Activated CD8-positive, alpha-beta memory T cell treated with anti-CD3 and anti-CD28 coated beads, Interleukin-2, amount 50 U/mL, for 24 hours (primary cell): ENCODE data around the gene INSR.
"Not testable (repeated sequence)": the region's sequence is repeated elsewhere in the genome, so short reads cannot be mapped to it uniquely, and the experiment has no call there.

Experiments used
- DNase-seq: peaks from one replicate; pipeline ENCODE4 v3.0.0-alpha.2; 2020; ENCODE audit errors: extremely low read depth

INSR gene

GRCh38 chr19:7098701-7099596 lies 195.3 kb downstream of the INSR start:
- DNase-seq: peak; percentile 65

- DNase-seq: no peak
These were observed 196.1 kb downstream of the INSR start for GRCh38 chr19:7098096-7098495.

GRCh38 chr19:7088999-7089398 lies 205.2 kb downstream of the INSR start:
- DNase-seq: no peak

GRCh38 chr19:7083076-7083956 lies 210.9 kb downstream of the INSR start:
- DNase-seq: no peak

- DNase-seq: no peak
These were observed 216.2 kb downstream of the INSR start for GRCh38 chr19:7078008-7078407.

GRCh38 chr19:7076151-7076550 lies 218.1 kb downstream of the INSR start:
- DNase-seq: no peak

- no peak for DNase-seq
These were observed 219.4 kb downstream of the INSR start for GRCh38 chr19:7074705-7075282.

- no peak for DNase-seq
These were observed 221.7 kb downstream of the INSR start for GRCh38 chr19:7072541-7072940.

- DNase-seq: no peak
These were observed 224.3 kb downstream of the INSR start for GRCh38 chr19:7069904-7070226.

- DNase-seq: peak; percentile 93
These were observed 224.9 kb downstream of the INSR start, which contains the start of gene ZNF557 for GRCh38 chr19:7069042-7069903. ZNF557 (plus strand) TSS chr19:7069703; CDS start chr19:7075075, 5,372 bp downstream.

GRCh38 chr19:7068599-7068998 lies 225.6 kb downstream of the INSR start:
- DNase-seq: no peak

- DNase-seq: no peak
These were observed 226.5 kb downstream of the INSR start for GRCh38 chr19:7067716-7068115.

GRCh38 chr19:7067122-7067521 lies 227.1 kb downstream of the INSR start:
- DNase-seq: not testable (repeated sequence)

- DNase-seq: no peak
These were observed 230.3 kb downstream of the INSR start for GRCh38 chr19:7063764-7064418.

GRCh38 chr19:7063339-7063738 lies 230.9 kb downstream of the INSR start:
- DNase-seq: no peak
